GM18511 (cell line): ENCODE results near the gene CEBPZOS.

Experiments used
- ATAC-seq: cut with Tn5 transposase; IDR thresholded peaks from one replicate; pipeline ENCODE4 v1.9.1; 2021; ENCODE audit warnings: mild to moderate bottlenecking, moderate library complexity; ENCODE audit not compliant: unreplicated experiment

CEBPZOS gene

DNA sequence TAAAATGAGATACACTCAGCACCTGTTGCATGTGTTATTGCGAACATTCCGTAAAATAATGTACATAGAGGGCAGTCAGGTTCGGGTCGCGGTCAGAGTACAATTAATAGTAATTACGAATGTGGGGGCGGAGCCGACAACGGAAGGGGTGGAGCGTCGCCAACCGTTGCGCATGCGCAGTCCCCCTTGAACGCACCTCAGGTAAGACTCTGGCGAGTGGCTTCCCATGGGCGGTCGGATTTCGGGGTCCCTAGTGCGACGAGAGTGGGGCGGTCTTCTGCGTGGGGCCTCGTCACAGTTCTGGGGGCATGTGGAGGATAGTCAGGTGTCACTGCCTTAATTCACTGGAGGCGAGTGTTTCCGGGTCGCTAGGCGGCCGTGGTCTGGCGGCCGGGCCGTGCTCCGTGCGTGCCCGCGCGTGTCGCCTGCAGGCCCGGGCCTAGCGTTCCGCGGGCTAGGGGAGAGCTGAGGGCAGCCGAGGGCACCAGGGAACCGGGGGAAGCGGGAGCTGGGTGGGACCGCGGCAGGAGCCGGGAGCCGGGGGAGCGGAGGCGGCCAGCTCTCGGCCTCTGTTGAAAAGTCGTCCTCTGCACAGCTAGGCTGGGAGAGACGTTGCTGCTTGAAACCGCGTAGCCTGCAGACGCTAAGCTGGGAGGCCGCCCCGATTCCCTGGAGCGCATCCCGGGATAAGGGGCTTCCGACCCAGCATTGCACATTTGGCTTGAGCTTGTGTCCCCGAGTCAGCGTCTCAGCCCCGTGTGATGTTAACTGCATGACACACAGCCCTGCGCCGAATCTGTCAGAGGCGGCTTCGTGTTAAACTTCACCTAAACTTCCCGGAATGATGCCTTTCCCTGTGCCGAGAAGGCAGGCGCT lies at the start of gene CEBPZOS:
TSS of gene CEBPZOS (plus strand) at position 177 of the 876 bp plus-strand sequence. CDS start 3,209 bp downstream, outside the sequence.
- ATAC-seq, result peak; percentile 83

DNA sequence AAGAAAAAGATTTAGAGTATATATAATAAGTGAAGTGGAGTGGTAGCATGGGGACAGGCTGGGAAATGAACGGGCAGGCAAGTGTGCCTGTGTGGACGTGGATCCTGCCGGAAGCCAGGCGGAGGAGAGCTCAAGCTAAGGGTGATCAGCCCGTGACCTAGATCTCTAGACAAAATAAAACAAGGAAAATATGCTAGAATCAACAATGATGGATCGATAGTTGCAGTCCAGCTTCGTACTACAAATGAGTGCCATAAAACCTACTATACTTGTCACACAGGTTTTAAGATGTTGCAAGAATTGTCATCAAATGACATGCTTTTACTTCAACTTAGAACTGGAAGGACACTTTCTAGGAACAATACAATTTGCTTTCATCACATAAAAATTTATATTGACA lies 48.0 kb upstream of the CEBPZOS start:
- ATAC-seq, result no peak

DNA sequence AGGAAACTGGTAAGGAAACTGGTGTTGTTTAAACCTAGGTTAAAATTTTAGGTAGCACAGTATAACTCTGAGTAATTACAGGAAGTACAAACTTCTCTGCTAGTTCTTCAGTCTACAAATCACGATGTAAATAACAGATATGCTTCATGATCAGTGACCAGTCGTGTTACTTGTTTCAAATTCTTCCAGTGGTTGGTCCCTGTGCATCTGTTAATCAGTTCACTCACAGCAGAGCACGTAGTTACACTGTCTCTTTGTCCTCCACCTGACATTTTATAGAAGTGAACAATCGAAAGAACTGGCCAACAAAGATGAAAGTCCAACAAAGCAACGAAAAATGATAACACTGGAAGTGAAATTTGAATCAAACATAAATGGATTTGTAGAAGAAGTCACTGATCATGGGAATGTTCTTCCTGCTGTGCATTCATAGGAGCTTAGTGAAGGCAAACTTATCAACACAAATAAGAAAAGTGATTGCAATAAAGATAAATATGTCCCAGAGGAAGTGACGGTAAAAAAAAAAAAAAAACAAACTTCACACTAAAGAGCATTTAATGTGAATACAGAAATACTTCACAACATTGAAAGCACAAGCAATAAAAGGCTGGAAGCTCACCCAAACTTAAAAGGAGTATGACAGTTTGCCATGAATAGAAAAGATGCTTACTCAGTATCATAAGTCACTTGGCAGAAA lies 46.5 kb upstream of the CEBPZOS start:
- ATAC-seq, result no peak

DNA sequence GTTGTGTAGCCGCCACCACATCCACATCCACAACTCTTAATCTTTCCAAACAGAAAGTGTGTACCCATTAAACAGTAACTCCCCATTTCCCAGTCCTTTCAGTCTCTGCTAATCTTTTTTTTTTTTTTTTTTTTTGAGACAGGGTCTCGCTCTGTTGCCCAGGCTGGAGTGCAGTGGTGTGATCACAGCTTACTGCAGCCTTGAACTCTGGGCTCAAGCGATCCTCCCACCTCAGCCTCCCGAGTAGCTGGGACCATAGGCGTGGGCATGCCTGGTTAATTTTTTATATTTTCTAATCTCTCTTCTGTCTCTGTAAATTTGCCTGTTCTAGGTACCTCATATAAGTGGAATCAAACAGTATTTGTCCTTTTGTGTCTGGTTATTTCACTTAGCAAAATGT lies 43.1 kb upstream of the CEBPZOS start:
- no peak for ATAC-seq

DNA sequence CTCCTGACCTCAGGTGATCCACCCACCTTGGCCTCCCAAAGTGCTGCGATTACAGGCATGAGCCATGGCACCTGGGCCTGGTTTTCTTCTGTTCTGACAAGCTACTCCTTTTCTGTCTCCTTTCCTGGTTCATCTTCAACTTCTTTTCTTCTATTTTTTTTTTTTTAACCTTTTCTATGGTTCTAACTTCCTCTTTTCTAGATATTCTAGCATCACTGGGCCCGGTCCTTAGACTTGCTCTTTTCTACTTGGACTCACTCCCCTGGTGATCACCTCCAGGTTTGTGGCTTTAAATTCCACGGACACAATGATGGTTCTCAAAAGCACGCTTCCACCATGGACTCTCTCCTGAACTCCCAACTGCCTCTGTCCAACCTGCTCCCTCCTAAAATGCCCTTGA lies 41.5 kb upstream of the CEBPZOS start:
- ATAC-seq, result no peak

- peak; percentile 36 for ATAC-seq
Observed at GRCh38 chr2:37156071-37156856, 40.0 kb upstream of the CEBPZOS start.

DNA sequence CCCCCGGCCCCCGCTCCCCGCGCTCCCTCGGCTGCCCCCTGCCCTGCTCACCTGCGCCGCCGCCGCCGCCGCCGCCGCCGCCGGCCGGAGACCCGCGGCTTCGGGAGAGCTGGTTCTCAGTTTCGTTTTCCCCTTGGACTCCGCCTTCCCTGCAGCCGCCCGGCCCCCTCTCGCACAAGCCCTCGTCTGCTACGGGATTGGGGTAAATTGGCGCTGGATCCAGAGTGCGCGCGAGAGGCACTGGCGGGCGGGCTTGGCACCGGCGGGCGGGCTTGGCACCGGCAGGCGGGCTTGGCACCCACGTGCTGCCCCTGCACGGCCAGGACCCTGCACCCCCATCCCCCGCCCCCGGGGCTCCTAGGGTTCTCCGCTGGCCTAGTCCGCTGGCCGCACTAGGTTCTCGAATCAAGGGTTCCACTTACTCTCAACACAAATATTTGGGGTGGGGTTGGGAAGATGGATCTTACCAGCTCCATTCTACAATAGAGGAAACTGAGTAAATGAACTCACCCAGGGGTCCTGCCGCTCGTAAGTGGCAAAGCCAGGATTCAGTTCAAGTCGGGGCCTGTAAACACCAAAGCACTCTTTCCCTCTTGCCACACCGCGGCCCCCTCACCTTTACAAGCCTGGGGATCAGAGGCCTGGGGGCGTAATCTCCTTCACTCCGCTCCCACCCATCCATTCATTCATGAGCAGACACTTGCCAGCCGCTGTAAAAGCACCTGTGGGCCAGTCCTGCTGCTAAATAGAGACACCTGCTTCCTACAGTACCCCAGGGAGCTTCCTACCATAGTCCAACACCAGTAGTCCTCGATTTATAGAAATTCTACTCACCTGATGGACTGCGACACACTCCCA lies 39.2 kb upstream of the CEBPZOS start, which contains the start of gene EIF2AK2:
TSS of gene EIF2AK2 (minus strand) at position 124 of the 858 bp plus-strand sequence. CDS start 9,174 bp downstream, outside the sequence.
- peak; percentile 92 for ATAC-seq

DNA sequence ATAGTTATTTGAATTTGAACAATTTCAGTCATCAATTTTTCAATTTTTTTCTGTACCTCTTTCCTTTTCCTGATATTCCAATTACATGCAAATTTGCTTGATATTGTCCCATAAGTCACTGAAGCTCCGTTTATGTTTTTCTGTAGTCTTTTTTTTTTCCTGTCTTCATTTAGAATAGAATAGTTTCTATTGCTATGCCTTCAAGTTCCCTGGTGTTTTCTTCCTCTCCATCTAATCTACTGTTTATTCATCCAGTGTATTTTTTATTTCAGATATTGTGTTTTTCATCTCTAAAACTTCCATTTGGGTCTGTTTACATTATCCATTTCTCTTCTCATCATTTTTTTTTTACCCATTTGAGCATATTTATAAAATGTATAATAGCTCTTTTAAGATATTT lies 31.5 kb upstream of the CEBPZOS start:
- ATAC-seq, result no peak

- no peak for ATAC-seq
Observed at GRCh38 chr2:37167636-37168180, 28.6 kb upstream of the CEBPZOS start.

DNA sequence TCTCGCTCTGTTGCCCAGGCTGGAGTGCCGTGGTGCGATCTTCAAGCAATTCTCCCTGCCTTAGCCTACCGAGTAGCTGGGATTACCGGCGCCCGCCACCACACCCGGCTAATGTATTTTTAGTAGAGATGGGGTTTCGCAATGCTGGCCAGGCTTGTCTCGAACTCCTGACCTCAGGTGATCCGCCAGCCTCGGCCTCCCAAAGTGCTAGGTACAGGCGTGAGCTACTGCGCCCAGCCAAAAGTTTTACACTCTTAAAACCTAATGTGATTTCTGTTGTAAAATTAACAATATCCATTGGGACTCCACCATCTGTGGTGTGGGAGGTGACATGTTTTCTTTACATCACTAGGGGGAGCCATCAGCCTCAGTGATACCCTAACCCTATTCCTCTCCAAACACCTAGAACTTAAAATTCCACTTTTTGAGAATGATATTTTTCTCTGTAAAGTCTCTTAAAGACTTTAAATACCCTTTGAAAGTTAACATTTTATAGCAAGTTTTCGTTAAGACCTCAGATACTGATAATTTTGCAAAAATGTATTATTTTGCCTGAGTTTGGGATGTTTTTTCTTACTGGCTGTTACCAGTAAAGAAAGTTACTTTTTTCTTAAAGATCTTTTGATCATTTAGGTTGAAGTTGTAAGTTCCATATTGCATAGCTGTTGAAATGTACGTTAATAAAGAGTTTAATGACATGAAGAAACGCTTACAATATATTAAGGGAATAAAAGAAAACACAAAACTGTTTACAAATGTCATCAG lies 27.9 kb upstream of the CEBPZOS start:
- no peak for ATAC-seq

GRCh38 chr2:37171624-37171950 lies 24.7 kb upstream of the CEBPZOS start:
- no peak for ATAC-seq

DNA sequence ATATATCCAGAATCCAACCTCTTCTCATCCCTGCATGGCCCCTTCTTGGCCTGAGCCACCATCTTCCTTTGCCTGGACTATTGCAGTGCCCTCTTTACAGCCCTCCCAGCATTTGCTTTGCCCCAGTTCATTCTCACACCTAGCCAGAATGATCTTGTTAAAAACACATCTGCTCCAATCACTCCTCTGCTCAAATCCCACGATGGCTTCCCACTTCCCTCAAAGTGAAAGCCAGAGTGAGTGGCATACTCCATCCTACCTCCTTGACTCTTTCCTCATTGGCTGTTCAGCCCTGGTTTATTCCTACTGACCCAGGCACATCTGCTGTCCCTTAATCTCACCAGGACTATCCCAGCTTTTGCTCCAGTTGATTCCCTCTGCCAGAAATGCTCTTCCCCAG lies 22.6 kb upstream of the CEBPZOS start:
- no peak for ATAC-seq

DNA sequence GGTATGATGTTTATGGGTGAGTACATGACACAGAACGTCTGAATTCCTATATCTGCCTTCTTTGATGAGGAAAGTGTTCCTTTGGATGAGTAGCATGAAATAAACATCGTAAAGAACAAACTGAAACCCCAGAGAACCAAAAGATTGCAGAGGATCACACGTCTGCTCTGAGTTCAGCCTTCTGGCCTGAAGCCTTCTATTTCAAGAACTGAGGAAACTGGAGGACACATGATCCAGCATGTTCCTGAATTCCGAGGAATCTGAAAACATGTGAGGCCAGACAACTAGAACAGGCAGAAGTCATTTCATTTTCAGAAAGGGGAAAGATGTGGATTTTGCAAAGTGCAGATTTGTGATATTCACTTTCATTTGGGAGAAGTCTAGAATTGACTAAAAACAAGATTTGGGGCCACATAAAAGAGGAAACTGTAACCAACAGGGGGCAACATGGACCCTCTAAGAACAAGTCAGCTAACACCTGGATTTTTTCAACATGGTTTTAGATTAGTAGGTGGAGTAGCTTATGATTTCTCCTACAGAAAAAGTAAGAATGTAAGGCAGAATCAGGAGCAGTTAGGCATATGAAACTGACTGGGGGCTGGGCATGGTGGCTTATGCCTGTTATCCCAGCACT lies 16.2 kb upstream of the CEBPZOS start:
- no peak for ATAC-seq

DNA sequence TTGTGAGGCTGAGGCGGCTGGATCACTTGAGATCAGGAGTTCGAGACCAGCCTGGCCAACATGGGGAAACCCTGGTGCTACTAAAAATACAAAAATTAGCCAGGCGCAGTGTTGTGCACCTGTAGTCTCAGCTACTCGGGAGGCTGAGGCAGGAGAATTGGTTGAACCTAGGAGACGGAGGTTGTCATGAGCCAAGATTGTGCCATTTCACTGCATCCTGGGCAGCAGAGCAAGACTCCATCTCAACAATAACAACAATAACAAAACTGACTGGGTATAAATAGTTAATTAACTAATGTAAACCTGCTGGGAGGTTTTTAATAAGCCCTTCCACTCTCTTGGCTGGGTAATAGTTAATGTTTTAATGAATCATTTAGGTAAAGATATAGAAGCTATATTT lies 15.7 kb upstream of the CEBPZOS start:
- ATAC-seq, result no peak

DNA sequence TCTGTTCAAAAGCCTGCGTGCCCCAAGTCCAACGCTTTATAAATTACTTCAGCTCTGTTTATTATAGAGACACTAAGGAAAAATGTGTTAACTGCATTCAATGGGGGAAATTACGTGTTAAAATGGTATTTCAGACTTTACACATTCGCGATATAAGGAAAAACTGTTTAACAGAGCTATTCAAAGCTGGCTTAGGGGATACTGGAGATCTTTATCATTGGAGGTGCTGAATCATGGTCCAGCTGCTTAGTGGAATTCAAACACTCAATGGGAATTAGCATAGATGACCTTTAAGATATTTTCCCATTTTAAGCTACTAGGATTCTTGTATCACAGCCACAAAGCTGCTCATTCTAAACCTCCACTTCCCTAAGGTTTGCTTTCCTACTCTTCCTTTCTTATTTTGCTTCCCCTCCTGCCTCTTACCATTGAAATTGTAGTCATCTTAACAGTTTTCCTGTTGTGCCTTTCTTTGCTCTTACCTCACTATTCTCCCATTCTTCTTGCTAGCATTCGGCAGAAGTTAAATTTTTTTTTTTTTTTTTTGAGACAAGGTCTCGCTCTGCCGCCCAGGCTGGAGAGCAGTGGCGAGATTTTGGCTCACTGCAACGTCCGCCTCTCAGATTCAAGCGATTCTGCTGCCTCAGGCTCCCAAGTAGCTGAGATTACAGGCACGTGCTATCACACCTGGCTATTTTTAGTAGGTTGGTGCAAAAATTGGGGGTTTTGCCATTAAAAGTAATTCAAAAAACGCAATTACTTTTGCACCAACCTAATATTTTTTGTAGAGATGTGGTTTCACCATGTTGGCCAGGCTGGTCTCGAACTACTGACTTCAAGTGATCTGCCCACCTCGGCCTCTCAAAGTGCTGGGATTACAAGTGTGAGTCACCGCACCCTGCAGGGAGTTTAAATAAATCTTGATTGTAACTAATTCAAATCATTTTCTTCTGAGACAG lies 14.3 kb upstream of the CEBPZOS start:
- no peak for ATAC-seq

DNA sequence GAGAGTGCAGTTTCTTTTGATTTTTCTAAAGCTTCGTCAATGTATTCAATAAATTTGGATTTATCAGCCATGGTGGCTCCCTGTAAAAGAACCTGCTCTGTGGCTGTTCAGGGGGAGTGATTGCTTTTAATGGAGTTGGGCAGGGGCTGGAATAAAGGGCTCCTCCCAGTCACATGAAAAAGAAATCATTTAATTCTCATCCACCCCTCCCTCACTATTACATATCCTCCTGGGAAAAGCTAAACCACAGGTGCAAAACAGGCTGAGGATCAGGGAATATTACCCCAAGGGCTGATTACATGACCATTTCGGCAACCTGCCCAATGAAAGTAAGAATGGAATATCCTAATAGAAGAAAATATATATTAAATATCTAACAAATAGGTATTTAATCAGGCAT lies 7.7 kb upstream of the CEBPZOS start, which contains the start of gene SULT6B1:
TSS of gene SULT6B1 (minus strand) at position 101 of the 400 bp plus-strand sequence. CDS start at position 71, 30 bp downstream.
- ATAC-seq, result no peak

DNA sequence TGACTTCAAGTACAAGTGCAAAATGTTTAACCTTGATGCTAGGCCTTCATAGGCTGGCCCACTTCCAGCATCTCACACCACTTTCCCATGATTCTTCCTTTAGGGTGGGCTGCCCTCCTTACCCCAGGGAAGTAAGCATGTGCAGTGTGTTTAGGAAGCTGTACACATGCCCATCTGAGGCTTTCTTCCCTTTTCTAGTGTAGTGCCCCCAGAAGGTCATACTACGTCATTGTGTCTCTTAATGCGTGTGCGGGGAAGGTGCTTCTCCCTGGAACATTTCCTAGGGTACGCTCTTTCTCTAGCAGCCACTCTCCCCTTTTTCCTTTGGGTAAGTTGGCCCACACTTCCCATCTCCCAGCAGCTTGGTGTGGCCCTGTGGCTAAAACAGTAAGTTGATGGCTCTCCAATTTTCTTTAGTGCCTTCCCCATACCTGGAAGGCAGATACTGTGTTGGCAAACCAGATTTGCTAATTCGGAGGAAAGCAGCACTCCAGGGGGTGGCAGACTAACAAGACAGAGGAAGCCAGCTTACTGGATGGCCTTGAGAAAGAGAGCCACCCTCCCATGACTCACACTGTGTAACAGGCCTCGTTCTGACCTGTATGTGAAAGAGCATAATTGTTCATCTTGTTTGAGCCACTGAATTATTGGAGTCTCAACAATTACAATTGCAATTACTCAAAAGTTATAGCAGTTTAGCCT lies 6.7 kb upstream of the CEBPZOS start:
- ATAC-seq, result no peak
